ENCODE results near the gene EIF5AL1.

DNA sequence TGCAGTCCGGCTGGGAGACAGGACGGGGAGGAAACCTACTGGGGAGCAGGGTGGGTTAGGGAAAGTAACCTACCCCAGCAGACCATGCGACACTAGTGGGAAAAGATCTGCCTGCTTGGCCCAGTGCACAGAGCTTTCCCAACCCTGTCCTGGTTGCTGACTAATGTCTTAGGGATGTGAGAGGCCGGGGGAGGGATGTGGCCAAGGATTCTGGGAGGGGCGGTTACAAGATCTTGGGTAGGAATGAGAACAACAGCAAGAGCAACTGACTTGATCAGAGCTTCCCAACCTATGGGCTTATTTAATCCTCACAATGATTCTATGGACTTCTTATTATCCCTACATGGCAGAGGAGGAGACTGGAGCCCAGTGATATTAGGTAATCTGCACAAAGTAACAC, 24.0 kb upstream of the EIF5AL1 start:
- TF ChIP-seq POLR2A (IDR thresholded peaks at IDR 0.05; ENCODE audit: low read depth, low read length): no peak
- no peak for TF ChIP-seq POU2F2 (IDR thresholded peaks at IDR 0.05; ENCODE audit: low read depth, low read length)
- no peak for TF ChIP-seq POLR2AphosphoS5 (IDR thresholded peaks at IDR 0.05; ENCODE audit: low read depth, low read length)
- TF ChIP-seq TAF1 (IDR thresholded peaks at IDR 0.05; ENCODE audit: low read depth, low read length): no peak
- TF ChIP-seq PAX5 (IDR thresholded peaks at IDR 0.05; ENCODE audit: insufficient read depth, low read length, severe bottlenecking): no peak
- TF ChIP-seq SPI1 (IDR thresholded peaks at IDR 0.05; ENCODE audit: low read depth, low read length): no peak
